PC-3 (cell line): Measurements from ENCODE around the gene GRIA4. TPM values are rescaled to one million over a fixed set of nuclear protein-coding genes. Genes with fewer than 3 reads are reported as not detected.

Experiments used
- ATAC-seq: fragments of 200-7000 bp; cut with Tn5 transposase; 2 replicates; pipeline ENCODE4 v1.9.1; 2020; ENCODE audit warnings: mild to moderate bottlenecking, moderate library complexity
- BruUV-seq: library from RNA; stranded (reverse); fragments of 400-500 nt; replicated peaks from 2 replicates; lab custom pipeline; 2021; lab: Mats Ljungman, UMichigan
- CTCF ChIA-PET: fragments of 300-600 bp; sonication (Branson Sonifier 250); formaldehyde crosslinking; loops from one replicate; lab custom pipeline; 2022; ENCODE audit warnings: antibody characterized with exemption; lab: Charles Lee
- POLR2A ChIA-PET: fragments of 300-600 bp; sonication (Branson Sonifier 250); formaldehyde crosslinking; loops from one replicate; lab custom pipeline; 2022; ENCODE audit warnings: antibody characterized with exemption; ENCODE audit not compliant: unreplicated experiment; lab: Charles Lee
- DNase-seq: peaks from one replicate; pipeline ENCODE4 v3.0.0-alpha.2; 2015
- H2AFZ ChIP-seq: fragments of 300-600 bp; sonication (generic); 2 replicates; pipeline ENCODE4 v1.6.0; 2016; ENCODE audit warnings: antibody characterized with exemption, low read length
- H3F3A ChIP-seq: fragments of 300-600 bp; sonication (generic); one replicate; pipeline ENCODE4 v1.6.0; 2017; ENCODE audit warnings: antibody characterized with exemption, low read length, control low read depth, mild to moderate bottlenecking; ENCODE audit not compliant: unreplicated experiment
- H3K27ac ChIP-seq: fragments of 300-600 bp; sonication (generic); 2 replicates; pipeline ENCODE4 v1.5.1; 2016; ENCODE audit warnings: mild to moderate bottlenecking, low read length
- H3K27me3 ChIP-seq: fragments of 300-600 bp; sonication (generic); 2 replicates; pipeline ENCODE4 v1.6.1; 2016; ENCODE audit warnings: low read length, mixed read lengths
- H3K36me3 ChIP-seq: fragments of 300-600 bp; sonication (generic); 2 replicates; pipeline ENCODE4 v1.6.1; 2016; ENCODE audit warnings: low read depth, mixed run types, low read length, mixed read lengths
- H3K4me1 ChIP-seq: fragments of 300-600 bp; sonication (generic); 2 replicates; pipeline ENCODE4 v1.5.1; 2016; ENCODE audit warnings: low read length; ENCODE audit not compliant: insufficient read depth
- H3K4me2 ChIP-seq: fragments of 300-600 bp; sonication (generic); 2 replicates; pipeline ENCODE4 v1.6.0; 2016; ENCODE audit warnings: low read length
- H3K4me3 ChIP-seq: fragments of 300-600 bp; sonication (generic); 2 replicates; pipeline ENCODE4 v1.5.1; 2016; ENCODE audit warnings: mild to moderate bottlenecking, low read length, mixed read lengths
- H3K79me2 ChIP-seq: fragments of 300-600 bp; sonication (generic); 2 replicates; pipeline ENCODE4 v1.6.1; 2017; ENCODE audit warnings: low read length, mixed read lengths
- H3K9ac ChIP-seq: fragments of 300-600 bp; sonication (generic); 2 replicates; pipeline ENCODE4 v1.6.0; 2016; ENCODE audit warnings: mild to moderate bottlenecking, low read length
- H3K9me2 ChIP-seq: fragments of 300-600 bp; sonication (generic); replicated peaks from 2 replicates; pipeline ENCODE4 v1.6.1; 2016; ENCODE audit warnings: mixed run types, low read length, mixed read lengths
- H3K9me3 ChIP-seq: fragments of 300-600 bp; sonication (generic); 2 replicates; pipeline ENCODE4 v1.6.1; 2016; ENCODE audit warnings: low read length, mixed read lengths
- H4K20me1 ChIP-seq: fragments of 300-600 bp; sonication (generic); 2 replicates; pipeline ENCODE4 v1.6.1; 2016; ENCODE audit warnings: low read length, mixed read lengths
- EZH2 ChIP-seq: fragments of 300-600 bp; sonication (generic); IDR thresholded peaks from one replicate; pipeline ENCODE4 v1.6.1; 2017; ENCODE audit warnings: antibody characterized with exemption, mild to moderate bottlenecking, low read length; ENCODE audit not compliant: unreplicated experiment
- EZH2phosphoT487 ChIP-seq: fragments of 300-600 bp; sonication (generic); IDR thresholded peaks from 2 replicates; pipeline ENCODE4 v1.6.1; 2018; ENCODE audit warnings: mild to moderate bottlenecking, antibody characterized with exemption, low read length, borderline replicate concordance
- intact Hi-C: fragments of 100-400 bp; cut with micrococcal nuclease; formaldehyde crosslinking; loops from 2 replicates; pipeline ENCODE4 v1.9.0; 2023
- total RNA-seq: library from RNA; depleted of rRNA; stranded (reverse); fragments of >200 nt; gene quantifications from 2 replicates; pipeline ENCODE4 v1.2.3, GENCODE V29; 2014
- TF ChIP-seq, protein P1 (sequence below): fragments of 300-600 bp; sonication (generic); conservative IDR thresholded peaks from 2 replicates; pipeline ENCODE4 v1.5.1; 2017; ENCODE audit warnings: antibody characterized with exemption, low read depth, mild to moderate bottlenecking, low read length

Gene GRIA4
- total RNA-seq, 1 experiment from 2014 or later, result not detected

DNA sequence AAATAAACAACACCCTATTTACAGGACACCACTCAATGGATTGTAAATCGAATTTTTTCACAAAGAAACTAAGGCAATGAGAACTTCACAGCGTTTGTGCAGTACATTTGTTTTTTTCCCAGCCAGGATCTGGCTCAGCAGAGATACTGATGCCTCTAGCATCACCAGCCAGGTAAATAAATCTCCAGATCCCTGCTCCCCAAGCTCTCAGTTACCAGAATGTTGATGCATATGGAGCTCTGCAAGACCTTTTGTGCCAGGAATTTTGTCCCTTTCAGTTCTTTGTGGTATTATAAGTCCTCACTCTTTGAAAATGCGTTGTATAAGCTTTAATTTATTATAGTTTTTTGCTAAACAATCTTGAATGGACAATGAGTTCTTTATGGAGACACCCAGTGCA lies 274.6 kb downstream of the GRIA4 start:
- Histone ChIP-seq H3K79me2 (no peaks in the 10 kb centered on the region), H2AFZ (no peak overlapping the region), H3K9me2 (peaks cover 6% of the 10 kb centered on the region; the same call in 1 of the 2 replicates), H3K4me3 (no peak overlapping the region), H3K4me2 (no peak overlapping the region), H3K4me1 (no peaks in the 10 kb centered on the region), H3K9me3 (no peaks in the 10 kb centered on the region), H4K20me1 (no peaks in the 10 kb centered on the region), H3F3A (no peaks in the 10 kb centered on the region), H3K9ac (no peak overlapping the region), H3K27ac (no peak overlapping the region), H3K27me3 (no peaks in the 10 kb centered on the region), H3K36me3 (no peaks in the 10 kb centered on the region)
- intact Hi-C loops, result no loop called here
- DNase-seq, result no peak
- ATAC-seq, result no peak
- CTCF ChIA-PET, result no interaction called here
- POLR2A ChIA-PET, result interaction anchor here (0.5 to 0.7 kb wide), 2 partner anchors 302 to 633 kb away, joined by 5 to 7 read pairs; no protein-coding TSS in a partner anchor
- TF ChIP-seq EZH2 (no peak), EZH2phosphoT487 (no peak)
- BruUV-seq, result no TSS peak

DNA sequence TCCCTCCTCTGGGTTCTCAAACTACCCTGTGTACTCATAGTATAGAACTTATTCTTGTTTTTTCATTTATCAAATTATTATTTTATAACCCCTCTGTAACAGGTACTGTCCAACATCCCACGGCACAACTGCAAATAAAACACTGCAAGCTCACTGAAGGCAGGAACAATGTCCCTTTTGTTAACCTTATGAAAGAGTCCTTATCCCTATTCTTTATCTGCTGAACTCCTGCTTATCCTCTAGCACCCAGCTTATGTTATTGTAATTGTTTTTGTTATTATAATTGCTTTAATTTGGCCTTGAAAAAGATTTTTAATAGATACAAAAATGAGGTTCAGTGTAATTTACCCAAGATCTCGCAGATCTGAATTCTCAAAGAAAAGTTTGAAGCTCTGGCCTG lies 281.8 kb downstream of the GRIA4 start:
- CTCF ChIA-PET, result no interaction called here
- no peaks in the 10 kb centered on the region for H3K9me2 ChIP-seq
- H3F3A ChIP-seq, result no peaks in the 10 kb centered on the region
- H3K27me3 ChIP-seq, result no peaks in the 10 kb centered on the region
- intact Hi-C loops, result no loop called here
- no peaks in the 10 kb centered on the region for H3K79me2 ChIP-seq
- POLR2A ChIA-PET, result no interaction called here
- H3K4me2 ChIP-seq, result no peak overlapping the region
- no peaks in the 10 kb centered on the region for H4K20me1 ChIP-seq
- DNase-seq, result no peak
- no peaks in the 10 kb centered on the region for H3K36me3 ChIP-seq
- H3K4me3 ChIP-seq, result no peak overlapping the region
- H3K9ac ChIP-seq, result no peak overlapping the region
- H3K27ac ChIP-seq, result no peak overlapping the region
- BruUV-seq, result no TSS peak
- no peak for TF ChIP-seq EZH2phosphoT487
- TF ChIP-seq, protein P1, sequence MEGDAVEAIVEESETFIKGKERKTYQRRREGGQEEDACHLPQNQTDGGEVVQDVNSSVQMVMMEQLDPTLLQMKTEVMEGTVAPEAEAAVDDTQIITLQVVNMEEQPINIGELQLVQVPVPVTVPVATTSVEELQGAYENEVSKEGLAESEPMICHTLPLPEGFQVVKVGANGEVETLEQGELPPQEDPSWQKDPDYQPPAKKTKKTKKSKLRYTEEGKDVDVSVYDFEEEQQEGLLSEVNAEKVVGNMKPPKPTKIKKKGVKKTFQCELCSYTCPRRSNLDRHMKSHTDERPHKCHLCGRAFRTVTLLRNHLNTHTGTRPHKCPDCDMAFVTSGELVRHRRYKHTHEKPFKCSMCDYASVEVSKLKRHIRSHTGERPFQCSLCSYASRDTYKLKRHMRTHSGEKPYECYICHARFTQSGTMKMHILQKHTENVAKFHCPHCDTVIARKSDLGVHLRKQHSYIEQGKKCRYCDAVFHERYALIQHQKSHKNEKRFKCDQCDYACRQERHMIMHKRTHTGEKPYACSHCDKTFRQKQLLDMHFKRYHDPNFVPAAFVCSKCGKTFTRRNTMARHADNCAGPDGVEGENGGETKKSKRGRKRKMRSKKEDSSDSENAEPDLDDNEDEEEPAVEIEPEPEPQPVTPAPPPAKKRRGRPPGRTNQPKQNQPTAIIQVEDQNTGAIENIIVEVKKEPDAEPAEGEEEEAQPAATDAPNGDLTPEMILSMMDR, result no peak
- no peak for ATAC-seq
- H3K4me1 ChIP-seq, result no peaks in the 10 kb centered on the region
- no peaks in the 10 kb centered on the region for H3K9me3 ChIP-seq
- H2AFZ ChIP-seq, result no peak overlapping the region

- no peaks in the 10 kb centered on the region for H3K36me3 ChIP-seq
- no peaks in the 10 kb centered on the region for H3F3A ChIP-seq
- intact Hi-C loops, result no loop called here
- H3K27me3 ChIP-seq, result no peaks in the 10 kb centered on the region
- H3K9me3 ChIP-seq, result peaks cover 5% of the 10 kb centered on the region; the same call in 1 of the 2 replicates
- ChIA-PET POLR2A (no interaction called here), CTCF (no interaction called here)
- TF ChIP-seq, protein P1, result no peak
- no peak for TF ChIP-seq EZH2phosphoT487
- no peak for TF ChIP-seq EZH2
- DNase-seq (no peak), ATAC-seq (no peak)
- H3K27ac ChIP-seq, result no peak overlapping the region
- no peak overlapping the region for H3K9ac ChIP-seq
- no TSS peak for BruUV-seq
- H3K4me1 ChIP-seq, result no peaks in the 10 kb centered on the region
- H3K4me2 ChIP-seq, result no peak overlapping the region
- no peak overlapping the region for H3K4me3 ChIP-seq
- H2AFZ ChIP-seq, result no peak overlapping the region
- H3K79me2 ChIP-seq, result no peaks in the 10 kb centered on the region
- H4K20me1 ChIP-seq, result no peaks in the 10 kb centered on the region
- H3K9me2 ChIP-seq, result no peaks in the 10 kb centered on the region
These were observed 287.3 kb downstream of the GRIA4 start for GRCh38 chr11:105897161-105897560.
